Fibroblast of skin of abdomen (primary cell): ENCODE results near the gene SSTR1. TPM values are rescaled to one million over a fixed set of nuclear protein-coding genes. Genes with fewer than 3 reads are reported as not detected.
"Not testable (repeated sequence)": the region's sequence is repeated elsewhere in the genome, so short reads cannot be mapped to it uniquely, and the experiment has no call there.

Source experiments
- DNase-seq: peaks from one replicate; pipeline ENCODE4 v3.0.0-alpha.2; 2013
- polyA plus RNA-seq, 2 experiments: library from polyadenylated mRNA; unstranded; fragments of 120-200 nt; gene quantifications; one replicate each; pipeline ENCODE4 v1.2.1, GENCODE V29; 2013; ENCODE audit not compliant: insufficient read length in 2 of 2

The SSTR1 gene
- 18.1 TPM for polyA plus RNA-seq (2013, experiment 1 of 2; ENCODE audit: insufficient read length)
- polyA plus RNA-seq (2013, experiment 2 of 2; ENCODE audit: insufficient read length), result 17.5 TPM

- DNase-seq, result no peak
Measured at GRCh38 chr14:38207736-38208617, at the start of gene SSTR1. Gene SSTR1, plus strand, starts transcription at chr14:38207904. Its CDS starts 1,486 bp downstream, at chr14:38209390.

DNA sequence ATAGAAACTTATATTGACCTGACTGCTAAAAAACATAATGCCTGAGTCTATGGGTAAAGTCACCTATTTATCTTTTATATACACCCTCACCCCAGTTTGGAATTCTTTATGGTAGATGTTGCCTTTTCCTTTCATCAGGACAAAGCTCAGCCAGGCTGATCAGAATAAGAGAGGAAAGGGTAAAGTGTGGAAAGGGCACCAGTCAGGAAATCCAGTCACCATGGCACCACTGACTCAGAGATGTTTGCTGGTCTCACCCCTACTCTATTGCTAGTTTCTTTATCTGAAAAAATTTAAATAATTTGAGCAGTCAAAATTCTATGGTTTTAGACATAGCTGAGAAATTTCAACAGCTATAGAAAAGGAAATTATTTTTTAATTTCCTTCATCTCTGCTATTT lies 49.2 kb upstream of the SSTR1 start:
- DNase-seq, result no peak

- DNase-seq, result no peak
Measured at GRCh38 chr14:38168416-38168815, 39.3 kb upstream of the SSTR1 start.

DNA sequence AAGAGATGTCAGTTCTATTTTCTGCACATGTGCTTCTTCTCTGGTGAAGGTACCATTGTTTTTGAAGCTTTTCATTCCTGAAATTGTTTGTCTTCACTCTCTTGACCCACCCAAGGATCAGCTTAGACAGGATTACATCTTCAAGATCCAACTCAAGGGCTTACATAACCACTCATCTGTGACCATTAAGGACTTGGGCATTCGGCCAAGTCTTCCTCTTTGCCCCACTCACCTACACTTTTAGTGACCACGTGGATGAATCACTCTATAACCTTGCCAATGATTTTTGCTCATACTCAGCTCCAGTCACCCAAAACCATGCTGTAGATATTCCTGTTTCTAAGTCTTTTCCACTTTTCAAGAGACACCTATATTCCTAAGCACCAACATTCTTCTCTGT lies 36.5 kb upstream of the SSTR1 start:
- peak; percentile 32 for DNase-seq

GRCh38 chr14:38174711-38175110 lies 33.0 kb upstream of the SSTR1 start:
- DNase-seq, result no peak

- DNase-seq, result no peak
Measured at GRCh38 chr14:38175658-38176057, 32.0 kb upstream of the SSTR1 start.

DNA sequence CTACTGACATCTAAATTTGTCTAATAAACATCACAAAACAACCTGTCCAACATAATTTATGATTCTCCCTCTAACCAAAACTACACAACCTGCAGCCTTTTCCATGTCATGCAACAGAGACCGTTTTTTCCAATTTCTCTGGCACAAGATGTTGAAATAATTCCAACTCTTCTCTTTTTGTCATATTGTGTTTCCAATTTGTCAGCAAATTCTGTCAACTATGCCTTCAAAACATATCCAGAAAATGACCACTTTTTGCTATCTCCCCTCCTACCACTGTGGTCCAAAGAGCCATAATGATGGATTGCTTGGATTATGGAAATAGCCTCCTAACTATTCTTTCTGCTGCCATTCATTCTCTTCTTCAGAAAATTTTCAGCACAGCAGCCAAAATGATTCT lies 31.3 kb upstream of the SSTR1 start:
- DNase-seq, result no peak

GRCh38 chr14:38184132-38184531 lies 23.6 kb upstream of the SSTR1 start:
- no peak for DNase-seq

DNA sequence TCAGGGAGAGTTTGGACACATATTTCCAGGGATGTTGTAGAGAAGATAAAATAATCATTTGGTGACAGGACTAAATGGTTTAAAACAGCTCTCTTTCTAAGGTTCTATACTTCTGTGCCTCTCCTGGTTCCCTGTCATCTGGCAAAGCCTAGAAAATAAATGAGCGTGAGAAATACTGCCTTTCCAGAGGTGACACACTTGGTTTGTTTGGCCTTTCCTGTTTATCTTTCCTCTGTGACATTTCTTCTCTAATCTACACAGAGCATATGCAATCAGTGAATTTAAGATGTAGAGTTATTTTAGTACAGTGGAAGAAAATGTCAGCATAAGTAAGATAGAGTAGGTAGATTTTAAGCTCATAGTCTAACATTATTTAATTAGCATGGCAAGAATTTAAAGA lies 22.0 kb upstream of the SSTR1 start:
- DNase-seq, result no peak

GRCh38 chr14:38186216-38186615 lies 21.5 kb upstream of the SSTR1 start:
- DNase-seq, result peak; percentile 57

- DNase-seq, result no peak
Measured at GRCh38 chr14:38187528-38187927, 20.2 kb upstream of the SSTR1 start.

DNA sequence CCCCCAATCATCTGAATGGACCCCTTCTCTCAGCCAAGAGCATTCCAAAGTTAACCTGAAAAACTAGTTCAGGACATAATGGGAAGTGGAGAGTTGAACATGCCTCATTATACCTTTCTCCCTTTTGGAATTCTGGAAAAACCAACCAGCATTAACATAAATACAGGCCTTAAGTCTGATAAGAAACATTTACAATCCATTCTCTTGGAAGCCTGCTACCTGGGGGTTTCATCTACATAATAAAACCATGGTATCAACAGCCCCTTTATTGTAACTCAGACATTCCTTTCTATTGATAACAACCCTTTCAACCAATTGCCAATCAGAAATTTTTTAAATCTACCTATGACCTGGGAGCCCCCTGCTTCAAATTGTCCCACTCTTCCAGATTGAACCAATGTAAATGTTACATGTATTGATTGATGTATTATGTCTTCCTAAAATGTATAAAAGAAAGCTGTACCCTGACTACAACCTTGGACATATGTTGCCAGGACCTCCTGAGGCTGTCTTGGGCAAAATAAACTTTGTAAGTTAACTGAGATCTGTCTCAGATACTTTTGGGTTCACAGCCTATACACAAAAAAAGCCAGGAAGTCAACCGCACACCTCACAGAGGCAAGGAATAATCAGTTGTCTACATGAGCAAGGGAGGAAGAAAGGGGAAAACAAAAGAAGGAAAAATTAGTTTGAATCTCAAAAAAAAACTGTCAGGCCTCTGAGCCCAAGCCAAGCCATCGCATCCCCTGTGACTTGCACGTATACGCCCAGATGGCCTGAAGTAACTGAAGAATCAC lies 17.6 kb upstream of the SSTR1 start:
- DNase-seq, result no peak

GRCh38 chr14:38190846-38191245 lies 16.9 kb upstream of the SSTR1 start:
- DNase-seq, result not testable (repeated sequence)

- DNase-seq, result not testable (repeated sequence)
Measured at GRCh38 chr14:38191491-38191890, 16.2 kb upstream of the SSTR1 start.

- DNase-seq, result peak; percentile 74
Measured at GRCh38 chr14:38197001-38197783, 10.5 kb upstream of the SSTR1 start.

DNA sequence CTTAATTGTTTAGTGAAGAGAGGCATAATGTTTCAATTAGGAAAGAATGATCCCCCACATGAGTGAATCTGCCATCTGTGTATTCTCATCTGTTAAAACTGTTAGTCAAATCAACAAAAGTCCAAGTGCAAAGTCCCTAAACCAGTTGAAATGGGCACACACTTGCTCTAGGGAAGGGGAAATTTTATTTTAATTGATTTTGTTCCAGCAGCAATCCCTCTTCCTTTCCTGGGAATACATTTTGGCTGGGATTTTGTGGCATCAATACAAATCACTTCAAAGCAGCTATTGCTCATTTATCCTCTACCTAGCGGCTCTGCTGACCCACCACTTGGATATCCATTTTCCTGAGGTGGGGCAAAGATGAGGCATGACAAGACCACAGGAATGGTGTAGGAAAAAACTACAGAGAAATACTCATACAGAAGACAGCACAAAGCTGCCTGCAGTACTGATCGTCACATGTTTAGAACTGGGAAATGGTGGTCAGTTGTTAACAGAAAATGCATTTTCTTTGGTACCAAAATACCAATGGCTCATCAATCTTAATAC lies 9.8 kb upstream of the SSTR1 start:
- peak; percentile 96 for DNase-seq

- DNase-seq, result no peak
Measured at GRCh38 chr14:38198425-38198824, 9.3 kb upstream of the SSTR1 start.

DNA sequence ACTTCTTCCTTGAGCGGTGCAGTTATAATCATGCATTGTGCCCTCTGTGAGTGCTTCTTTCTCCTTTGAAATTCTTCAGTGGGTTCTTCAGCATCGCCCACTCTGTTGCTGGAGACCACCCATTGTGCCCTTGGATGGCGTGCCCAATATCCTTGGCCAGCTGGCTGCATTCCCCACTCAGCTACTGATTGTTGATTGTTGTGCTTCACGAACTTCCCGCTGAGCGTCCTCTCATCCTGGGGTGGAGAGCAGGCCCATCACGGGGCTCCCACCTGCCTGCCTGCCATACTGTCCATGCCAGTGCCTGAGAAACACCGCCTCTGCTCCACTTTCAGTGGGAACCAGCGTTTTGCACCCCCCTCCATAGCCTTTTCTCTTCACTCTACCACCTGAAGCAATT lies 8.6 kb upstream of the SSTR1 start:
- DNase-seq, result no peak

DNA sequence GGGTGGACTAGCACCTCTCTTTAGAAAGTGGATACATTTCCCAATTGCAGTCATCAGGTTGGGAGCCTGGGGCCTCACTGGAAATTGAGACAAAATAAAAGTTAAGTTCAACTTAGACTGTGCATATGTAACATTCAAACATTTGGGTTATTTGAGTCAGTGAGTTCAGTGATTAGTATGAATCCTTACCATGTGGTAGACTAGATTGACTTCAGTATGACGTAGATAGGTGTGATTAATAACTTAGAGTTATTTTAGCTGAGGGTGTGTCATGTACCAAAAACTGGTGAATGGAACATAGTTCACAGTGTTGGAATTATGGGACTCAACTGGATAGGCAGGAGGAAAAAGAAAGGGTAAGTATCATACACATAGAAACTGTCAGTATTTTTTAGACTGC lies 8.0 kb upstream of the SSTR1 start:
- DNase-seq, result peak; percentile 69

- no peak for DNase-seq
Measured at GRCh38 chr14:38201137-38201828, 6.4 kb upstream of the SSTR1 start.

- DNase-seq, result no peak
Measured at GRCh38 chr14:38202444-38203191, 5.1 kb upstream of the SSTR1 start.
